HG03521 (cell line): ENCODE measurements around the gene IGF1R.

Source experiments
- ATAC-seq: cut with Tn5 transposase; IDR thresholded peaks from one replicate; pipeline ENCODE4 v1.9.1; 2021; ENCODE audit warnings: mild to moderate bottlenecking, moderate library complexity; ENCODE audit not compliant: unreplicated experiment

IGF1R gene

DNA sequence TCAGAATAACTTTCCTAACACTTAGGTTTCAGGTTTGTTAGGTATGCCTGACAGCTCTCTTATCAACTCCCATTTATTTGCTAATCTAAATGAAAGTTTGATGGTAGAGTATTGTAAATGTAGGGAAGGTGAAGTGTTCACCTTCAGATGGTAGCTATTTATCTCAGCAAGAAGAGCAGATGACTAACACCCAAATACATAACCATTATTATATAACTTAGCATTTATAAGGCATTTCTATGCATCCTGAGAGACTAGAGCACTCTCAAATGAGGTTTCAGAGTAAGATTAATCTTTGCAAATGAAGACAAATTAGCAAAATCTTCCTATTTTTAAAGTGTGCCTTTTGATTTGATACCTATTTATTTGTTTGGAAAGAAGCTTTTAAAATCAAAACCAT lies 143.8 kb downstream of the IGF1R start:
- no peak for ATAC-seq

DNA sequence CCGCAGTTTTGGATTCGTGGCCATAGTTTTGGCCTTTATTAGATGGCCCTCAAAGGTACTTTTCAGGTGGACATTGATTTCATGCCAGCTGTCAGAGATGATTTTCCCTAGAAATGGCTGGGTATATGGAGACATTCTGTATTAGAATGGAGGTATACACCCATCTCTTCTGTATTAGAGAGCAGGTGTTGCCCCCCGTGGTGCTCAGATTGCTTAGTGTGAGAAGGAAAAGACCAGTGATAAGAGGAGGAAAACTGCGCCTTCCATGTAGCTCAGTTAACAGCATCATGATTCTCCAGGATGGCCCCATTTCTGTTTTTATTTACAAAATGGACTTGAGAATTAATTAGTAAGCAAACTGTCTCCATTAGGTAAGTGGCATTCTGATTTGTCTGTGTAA lies 145.9 kb downstream of the IGF1R start:
- ATAC-seq: no peak

DNA sequence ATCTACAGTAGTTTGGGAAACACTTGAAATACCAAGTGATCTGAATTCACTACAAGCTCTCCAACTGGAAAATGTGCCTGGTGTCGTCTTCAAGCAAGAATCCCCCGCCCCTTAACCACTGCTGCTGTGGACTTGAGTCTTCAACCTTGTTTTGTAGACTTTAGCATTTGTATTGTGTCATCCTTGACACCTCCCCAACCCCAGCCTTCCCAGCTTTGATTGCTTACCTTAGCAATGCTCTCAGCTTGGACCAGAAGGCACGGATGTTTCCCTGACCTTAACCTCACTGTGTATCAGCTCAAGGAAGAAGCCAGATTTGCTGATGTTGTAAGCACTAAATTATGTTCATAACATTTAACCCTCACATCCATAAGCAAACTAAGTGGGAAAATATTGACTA lies 146.4 kb downstream of the IGF1R start:
- ATAC-seq: no peak

DNA sequence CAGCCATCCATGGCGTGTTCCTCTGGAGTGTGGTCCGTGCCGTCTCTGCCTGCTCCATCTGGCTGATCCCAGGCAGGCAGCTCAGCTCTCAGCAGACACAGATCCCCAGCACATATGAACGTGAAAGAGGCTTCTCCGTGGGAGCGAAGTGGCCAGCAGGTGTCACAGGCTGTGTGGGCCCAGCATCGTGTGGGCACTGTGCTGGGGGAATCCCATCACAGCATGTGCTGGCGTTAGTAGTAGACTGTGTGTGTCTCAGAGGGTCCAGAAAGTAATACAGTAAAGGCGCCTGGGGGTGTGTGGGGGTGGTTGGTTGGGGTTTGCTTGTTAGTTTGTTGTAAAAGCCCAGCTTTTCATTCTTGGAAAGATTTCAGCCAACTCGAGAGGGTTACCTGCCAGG lies 147.6 kb downstream of the IGF1R start:
- ATAC-seq: no peak

DNA sequence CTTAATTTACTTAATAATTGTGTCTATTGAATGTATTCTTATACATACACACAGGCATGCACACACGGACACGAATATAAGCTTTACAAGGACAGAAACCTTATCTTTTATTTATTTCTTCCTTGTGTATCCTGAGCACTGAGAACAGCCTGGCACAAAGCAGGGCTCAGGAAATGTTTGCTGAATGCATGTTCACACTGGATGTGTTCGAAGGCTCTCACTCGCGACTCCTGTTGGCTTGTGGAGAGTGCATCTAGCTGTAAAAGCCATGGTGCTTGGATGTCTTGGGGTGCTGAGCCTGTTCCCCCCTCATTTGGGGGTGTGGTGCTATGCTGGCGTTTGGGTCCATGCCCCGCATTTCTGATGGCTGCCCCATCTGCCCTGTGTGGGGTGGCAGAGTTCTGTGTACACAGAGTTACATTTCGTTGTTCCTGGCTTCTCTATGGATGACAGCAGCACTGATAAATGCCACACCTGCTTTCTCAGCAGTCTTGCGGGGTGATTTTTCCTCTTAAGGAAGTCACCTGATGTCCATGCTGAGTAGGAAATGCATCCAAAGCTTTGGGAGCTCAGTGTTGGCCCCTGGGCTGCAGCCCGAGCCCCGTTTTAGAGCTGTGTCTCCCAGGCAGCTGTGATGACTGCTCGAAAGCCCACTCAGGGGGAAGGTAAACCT lies 148.5 kb downstream of the IGF1R start:
- ATAC-seq: no peak

DNA sequence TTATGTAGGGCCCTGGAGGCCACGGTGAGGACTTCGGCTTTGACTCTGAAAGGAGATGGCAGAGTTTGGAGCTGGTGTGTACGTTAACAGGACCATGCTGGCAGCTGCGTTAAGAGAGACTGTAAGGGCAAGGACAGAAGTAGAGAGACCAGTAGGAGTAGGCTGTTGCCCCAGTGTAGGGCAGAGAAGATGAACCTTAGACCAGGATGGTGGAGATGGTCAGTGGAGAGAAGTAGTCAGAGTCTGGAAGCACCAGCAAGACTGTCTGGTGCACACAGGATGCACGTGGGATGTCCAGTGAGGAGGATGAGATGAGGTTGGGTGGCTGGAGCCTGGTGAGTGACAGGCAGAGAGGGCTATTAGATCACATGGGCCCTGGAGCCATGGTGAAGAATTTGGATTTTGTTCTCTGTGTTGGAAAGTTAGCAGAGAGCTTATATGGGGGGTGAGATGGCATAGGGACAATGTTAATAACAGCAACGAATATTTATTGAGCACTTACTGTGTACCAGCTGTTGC lies 150.1 kb downstream of the IGF1R start:
- ATAC-seq: no peak

DNA sequence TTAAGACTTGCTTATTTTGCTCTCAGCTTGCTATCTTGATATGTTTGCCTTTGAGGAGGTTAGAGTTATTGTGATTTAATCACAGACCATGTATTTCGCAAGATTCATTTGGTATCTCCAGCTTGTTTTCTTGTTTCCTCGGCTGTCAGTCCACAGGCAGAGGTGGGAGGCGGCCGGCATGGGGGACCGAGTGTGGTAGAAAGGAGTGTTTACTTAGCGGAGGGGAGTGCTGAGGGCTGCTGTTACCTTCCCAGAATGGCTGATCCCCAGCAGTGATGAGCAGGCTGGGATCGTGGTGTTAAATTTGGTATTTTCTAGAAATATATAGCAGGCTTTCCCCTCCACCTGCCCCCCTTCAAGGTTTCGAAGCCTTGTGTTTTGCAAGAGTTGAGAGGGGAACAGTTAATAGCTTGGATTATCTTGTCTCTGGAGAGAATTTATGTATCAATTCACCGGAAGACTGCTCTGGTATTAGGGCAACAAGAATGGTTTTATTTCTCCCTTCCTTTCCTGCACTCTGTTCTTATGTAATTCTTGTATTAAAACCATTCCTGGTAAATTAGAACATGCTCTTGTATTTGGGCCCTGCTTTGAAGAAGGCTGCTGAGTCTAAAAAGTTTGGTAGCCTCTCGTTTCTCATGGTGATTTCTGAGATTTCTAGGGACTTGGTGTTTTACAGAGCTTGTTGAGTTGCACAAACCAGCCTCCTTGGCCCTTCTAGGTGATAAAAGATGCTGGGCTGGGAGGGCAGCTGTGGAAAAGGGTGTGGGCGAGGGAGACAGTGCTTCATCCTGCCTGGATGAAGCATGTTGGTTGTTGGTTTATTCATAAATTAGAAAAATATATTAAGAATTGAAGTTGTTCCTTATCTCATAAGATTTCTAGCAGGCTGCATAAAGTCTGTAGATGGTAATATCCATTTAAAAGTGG lies 151.4 kb downstream of the IGF1R start:
- ATAC-seq: no peak

DNA sequence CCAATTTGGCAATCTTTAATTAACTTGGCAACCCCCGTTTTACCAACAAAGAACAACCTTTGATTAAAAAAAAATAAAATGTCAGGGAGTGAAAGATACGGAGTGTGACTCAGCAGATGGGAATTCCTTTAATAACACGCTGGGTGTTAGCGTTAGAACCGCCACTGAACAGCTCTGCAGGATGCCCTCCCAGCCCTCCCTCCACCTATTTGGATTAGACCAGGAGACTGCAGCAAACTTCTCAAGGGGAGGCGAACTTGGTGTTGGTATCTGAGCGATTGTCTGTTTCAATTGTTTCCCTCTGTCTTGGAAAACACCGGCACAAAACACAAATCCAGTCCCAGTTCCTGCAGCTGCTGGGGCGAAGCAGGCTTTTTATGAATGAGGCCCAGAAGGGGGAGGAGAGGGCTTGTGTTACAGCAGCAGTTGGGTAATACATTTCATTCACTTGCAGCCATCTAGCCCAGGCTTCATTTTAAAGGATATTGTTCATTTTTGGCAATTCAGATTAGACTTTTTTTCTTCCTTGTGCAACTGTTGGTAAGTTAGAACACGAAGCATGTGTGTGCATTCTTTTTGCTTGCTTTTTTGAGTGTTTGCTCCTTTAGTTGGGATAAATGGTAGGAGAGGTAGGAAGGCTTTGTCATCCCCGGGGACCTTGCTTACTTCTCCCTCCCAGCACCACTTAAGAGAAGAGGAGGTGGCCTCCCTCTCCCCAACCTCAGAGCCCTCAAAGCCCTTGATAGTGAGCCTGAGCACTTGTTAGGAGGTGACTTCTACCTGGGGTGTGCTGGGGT lies 152.3 kb downstream of the IGF1R start:
- no peak for ATAC-seq

DNA sequence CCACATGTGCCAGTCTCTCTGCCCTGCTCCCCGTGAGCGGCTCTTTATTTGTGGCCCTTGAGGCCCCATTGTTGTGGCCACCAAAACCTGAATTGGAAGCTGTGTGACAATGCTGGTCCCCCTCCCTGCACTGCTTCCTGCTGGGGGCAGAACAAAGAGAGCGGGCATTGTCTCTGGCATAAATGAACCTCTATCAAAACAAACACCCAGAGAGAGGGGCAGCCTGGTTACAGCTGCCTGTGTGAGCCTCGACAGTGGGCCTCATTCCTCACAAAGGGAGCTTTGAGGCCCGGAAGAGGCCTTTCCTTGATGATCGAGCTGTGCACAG lies 152.9 kb downstream of the IGF1R start:
- no peak for ATAC-seq

DNA sequence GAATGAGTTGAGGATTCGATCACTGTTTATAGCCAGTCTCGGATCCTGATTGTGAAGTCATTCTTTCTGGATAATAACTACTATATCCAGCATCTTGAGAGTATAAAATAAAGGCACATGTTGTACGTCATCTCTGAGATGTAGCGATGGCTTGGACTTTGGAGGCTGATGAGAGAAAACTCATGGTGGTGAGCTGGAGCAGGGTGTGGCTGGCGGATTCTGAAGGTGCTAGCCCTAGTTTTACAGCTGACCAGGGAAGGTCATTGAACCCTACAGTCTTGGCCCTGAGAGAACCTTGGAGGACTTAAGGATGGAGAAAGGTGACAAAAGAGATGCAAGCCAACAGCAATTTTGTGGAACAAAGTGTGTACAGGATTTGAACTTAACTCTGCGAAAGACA lies 153.8 kb downstream of the IGF1R start:
- no peak for ATAC-seq

DNA sequence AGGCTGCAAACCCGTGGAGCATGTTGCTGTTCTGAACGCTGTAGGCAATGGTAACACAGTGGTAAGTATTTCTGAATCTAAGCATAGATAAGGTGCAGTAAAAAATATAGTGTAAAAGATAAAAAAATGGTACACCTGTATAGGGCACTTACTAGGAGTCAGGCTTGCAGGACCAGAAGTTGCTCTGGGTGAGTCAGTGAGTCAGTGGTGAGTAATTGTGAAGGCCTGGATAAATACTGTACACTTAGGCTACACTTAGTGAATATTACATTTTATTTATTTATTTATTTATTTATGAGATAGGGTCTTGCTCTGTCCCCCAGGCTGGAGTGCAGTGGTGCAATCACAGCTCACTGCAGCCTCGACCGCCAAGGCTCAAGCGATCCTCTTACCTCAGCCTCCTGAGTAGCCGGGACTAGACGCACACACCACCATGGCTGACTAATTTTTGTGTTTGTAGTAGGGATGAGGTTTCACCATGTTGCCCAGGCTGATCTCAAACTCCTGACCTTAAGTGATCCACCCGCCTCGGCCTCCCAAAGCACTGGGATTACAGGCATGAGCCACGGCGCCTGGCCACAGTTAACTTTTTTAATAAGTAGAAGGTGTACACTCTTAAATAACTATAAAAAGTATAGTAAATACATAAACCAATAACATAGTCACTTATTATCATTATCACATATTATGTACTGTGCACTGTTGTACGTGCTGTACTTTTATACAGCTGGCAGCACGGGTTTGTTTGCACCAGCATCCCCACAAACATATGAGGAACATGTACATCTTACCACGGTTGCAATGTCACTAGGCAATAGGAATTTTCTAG lies 155.1 kb downstream of the IGF1R start:
- ATAC-seq: no peak

DNA sequence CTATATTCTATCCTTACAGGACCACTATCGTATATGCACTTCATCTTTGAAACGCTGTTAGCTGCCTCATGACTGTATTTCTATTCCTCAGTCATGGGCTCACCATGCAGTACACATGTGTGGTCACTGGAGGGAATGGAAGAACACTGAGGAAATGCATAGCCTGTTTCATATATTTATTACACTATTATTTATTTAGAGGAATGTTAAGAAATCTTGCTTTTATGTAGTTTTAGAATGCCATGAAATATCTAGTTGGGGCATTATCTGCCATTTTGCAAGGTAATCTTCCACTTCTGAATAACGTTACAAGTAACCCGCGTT lies 155.7 kb downstream of the IGF1R start:
- no peak for ATAC-seq

DNA sequence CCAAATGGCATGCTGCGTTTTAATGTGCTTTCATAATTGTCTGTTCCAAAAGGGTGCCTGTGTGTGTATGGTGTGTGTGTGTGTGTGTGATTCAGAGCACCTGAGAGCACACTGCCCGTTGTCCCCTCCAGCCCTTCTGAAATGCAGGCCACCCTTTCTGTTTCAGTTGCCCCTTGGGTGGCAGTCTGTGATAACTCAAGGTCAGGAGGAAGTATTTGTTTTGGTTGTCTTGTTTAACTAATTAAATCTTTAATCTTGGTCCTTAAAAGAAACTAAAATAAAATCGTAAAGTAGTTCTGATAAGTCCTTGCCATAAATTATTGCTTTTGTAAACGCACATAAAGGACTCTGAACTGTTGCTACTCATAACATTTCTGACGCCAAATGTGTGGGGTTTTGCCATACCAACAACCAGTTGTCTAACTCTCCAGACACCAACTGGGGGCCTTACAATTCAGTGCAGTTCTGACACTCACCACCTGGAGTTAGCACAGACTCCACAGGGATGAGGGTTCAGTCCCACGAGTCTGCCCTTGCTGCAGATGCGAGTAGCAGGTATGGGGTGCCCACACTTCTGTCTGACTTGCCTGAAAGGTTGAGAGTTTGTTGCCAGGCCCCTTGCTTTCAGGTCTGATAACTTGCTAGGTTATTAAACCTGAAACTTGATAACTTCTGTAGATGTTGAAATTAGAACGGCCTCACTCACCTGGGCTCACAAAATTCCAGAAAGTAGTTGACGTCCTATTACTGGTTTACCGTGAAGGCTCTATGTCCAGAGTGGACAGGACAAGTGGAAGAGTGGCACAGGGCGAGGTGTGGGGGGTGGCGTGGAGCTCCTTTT lies 157.3 kb downstream of the IGF1R start:
- ATAC-seq: no peak

DNA sequence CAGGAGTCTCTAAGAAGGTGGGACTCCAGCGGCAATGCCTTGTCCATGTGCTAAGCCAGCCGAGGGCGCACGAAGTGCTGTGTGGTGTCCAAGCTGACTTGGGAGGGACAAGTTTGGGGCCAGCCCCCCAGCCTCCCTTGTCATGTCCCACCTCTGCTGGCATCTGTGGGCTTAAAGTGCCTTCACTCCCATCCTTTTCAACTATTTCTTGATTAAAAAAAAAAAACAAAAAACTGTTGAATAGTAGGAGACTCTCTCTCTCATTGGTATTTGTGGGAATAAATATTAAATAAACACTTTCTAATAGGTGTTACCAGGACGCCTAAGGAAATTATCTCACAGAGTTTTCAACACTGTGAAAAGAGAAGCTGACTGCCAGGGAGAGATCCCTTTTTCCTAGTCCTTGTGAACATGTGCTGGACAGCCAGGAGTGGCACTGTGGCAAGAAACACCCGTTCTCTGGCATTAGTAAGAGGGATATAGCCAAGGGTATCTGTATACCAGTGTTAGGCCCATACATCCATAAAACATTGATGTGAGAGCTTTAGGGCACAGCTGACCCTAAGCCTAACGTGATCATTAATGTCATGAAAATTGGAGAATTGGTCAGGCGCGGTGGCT lies 158.0 kb downstream of the IGF1R start:
- ATAC-seq: no peak

DNA sequence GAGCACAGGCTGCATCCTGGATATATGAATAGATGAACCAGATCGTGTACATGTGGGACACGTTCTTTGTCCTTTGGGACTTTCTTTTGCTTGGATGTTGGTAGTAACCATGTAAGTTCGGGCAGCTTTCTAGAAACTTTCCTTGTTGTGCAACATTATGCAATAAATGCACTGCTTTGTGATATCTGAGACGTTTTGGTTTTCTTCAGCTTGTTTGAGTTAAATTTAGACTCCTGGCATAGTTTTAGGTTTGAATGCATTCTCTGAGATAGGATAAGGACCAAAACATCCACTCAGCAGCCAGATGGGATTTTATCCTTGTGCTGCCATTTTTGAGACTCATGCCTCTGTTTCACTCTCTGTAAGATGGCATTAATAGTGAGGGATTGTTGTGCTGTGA lies 158.9 kb downstream of the IGF1R start:
- no peak for ATAC-seq

DNA sequence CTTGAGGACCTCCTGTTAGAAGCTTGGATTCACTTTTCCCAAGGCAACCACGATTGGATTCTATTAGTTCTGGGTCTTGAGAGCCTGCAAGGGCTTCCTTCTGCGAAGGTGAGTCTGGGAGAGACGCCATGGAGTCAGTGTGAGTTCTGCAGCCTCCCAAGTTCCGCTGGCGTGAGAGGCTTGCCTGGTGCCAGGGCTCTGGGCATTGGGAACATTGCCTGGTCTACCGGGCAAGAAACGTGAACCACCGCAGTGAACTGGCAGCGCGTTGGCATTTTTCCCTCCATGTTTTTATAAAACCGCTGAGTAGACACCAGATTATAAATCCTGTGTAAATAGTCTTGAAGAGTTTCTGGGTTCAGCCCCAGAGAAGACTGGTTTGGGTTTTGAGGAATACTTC lies 160.9 kb downstream of the IGF1R start:
- no peak for ATAC-seq

DNA sequence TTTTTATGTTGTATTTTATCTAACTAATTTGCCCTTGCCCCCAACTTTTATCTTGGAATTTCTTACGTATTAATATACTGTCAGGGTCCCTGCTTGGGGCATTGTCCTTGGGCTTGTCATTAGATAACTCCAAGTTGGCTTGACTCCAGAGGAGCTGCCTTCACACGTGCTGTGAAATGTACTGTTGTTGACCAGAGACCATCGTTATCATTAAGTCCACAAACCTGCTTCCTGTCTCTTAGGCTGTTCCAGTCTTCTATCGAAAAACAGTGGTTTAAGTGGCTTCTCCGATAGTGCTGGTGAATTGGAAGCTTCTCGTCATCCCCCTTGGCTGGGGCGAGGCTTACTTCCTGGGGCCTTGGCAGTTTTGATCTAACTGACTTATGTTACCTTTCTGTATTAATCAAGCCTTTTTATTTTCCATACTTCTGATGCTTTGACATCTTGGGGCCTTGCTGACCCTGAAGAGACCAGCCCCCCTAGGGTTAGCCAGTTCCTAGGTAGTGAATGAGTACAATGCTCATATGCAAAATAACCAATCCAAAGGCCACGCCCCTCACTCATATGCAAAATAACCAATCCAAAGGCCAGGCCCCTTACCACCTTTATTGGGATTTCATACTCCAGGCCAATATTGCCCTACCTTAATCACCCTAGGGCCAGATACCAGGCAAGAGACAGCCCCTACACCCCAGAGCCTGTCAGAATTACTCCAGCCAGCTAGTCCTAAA lies 164.5 kb downstream of the IGF1R start:
- ATAC-seq: no peak

DNA sequence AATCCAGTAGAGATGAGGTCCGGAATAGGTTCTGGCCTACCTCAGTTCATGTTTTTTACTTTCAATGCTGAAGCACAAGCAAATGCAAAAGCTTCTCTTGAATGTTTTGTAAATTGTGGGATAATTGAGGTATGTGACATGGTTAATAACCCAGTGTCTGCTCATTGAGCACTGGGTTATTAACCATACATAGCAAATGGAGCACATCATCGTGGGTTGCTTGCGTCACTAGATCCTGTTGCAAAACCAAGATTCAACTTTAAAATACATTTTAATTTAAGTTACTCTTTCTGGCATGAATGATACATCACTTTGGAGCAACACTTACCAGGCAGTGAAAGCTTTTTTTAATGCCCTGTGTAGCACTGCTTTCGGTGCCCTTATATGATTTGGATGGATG lies 165.6 kb downstream of the IGF1R start:
- no peak for ATAC-seq

DNA sequence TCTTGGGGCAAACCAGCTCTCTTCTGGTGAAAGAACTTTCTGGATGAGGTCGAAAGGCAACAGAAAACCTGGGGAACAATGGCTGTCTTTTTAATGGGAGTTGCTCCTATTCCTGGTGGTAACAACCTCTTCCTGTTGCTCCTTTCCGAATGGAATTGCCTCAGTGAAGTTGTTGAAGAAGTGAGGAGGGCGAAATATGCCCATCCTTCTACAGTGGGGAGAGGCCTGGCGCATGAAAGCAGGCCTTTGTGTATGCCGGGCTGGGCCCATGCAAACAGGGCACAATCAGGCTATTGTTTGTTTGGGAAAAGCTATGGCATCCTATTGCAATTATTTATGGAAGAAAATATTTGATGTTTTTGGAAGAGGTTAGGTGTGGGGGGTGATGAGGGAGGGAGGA lies 166.9 kb downstream of the IGF1R start:
- ATAC-seq: no peak
